HG02981 (cell line): ENCODE results near the gene CARD9.

Source experiments
- ATAC-seq: cut with Tn5 transposase; IDR thresholded peaks from one replicate; pipeline ENCODE4 v1.9.1; 2021; ENCODE audit warnings: mild to moderate bottlenecking, moderate library complexity; ENCODE audit not compliant: unreplicated experiment

CARD9 gene

GRCh38 chr9:136381966-136382513 is 8.6 kb upstream of the CARD9 start:
- no peak for ATAC-seq

GRCh38 chr9:136381311-136381710 is 7.8 kb upstream of the CARD9 start:
- no peak for ATAC-seq

GRCh38 chr9:136380381-136380780 is 6.9 kb upstream of the CARD9 start:
- no peak for ATAC-seq

- no peak for ATAC-seq
These were observed 6.4 kb upstream of the CARD9 start for GRCh38 chr9:136379891-136380290.

- ATAC-seq = no peak
These were observed 5.9 kb upstream of the CARD9 start for GRCh38 chr9:136379401-136379800.

GRCh38 chr9:136379003-136379287 is 5.5 kb upstream of the CARD9 start:
- no peak for ATAC-seq

GRCh38 chr9:136378170-136379002 is 4.9 kb upstream of the CARD9 start:
- ATAC-seq = no peak

- ATAC-seq = no peak
These were observed 4.1 kb upstream of the CARD9 start for GRCh38 chr9:136377341-136378169.

GRCh38 chr9:136376457-136376856 is 3.0 kb upstream of the CARD9 start:
- no peak for ATAC-seq

GRCh38 chr9:136375096-136375495 is 1.6 kb upstream of the CARD9 start:
- ATAC-seq = no peak

- no peak for ATAC-seq
These were observed 710 bp upstream of the CARD9 start for GRCh38 chr9:136374183-136374575.

GRCh38 chr9:136372561-136373299 is 739 bp downstream of the CARD9 start:
- no peak for ATAC-seq

- ATAC-seq = no peak
These were observed 1.5 kb downstream of the CARD9 start for GRCh38 chr9:136372006-136372405.

GRCh38 chr9:136371533-136371880 is 2.0 kb downstream of the CARD9 start:
- ATAC-seq = no peak

- no peak for ATAC-seq
These were observed 2.6 kb downstream of the CARD9 start for GRCh38 chr9:136370687-136371532.

GRCh38 chr9:136370037-136370436 is 3.4 kb downstream of the CARD9 start:
- no peak for ATAC-seq

- no peak for ATAC-seq
These were observed 5.3 kb downstream of the CARD9 start for GRCh38 chr9:136368190-136368589.

GRCh38 chr9:136367296-136368145 is 5.9 kb downstream of the CARD9 start:
- ATAC-seq = no peak

GRCh38 chr9:136366826-136367225 is 6.6 kb downstream of the CARD9 start:
- no peak for ATAC-seq
